ENCODE results near the gene MAN2B1. TPM values are rescaled to one million over a fixed set of nuclear protein-coding genes. Genes with fewer than 3 reads are reported as not detected.
"Not testable (repeated sequence)": the region's sequence is repeated elsewhere in the genome, so short reads cannot be mapped to it uniquely, and the experiment has no call there.

Gene MAN2B1
- total RNA-seq, 1 donor from 2014 or later, result 35.4 TPM

DNA sequence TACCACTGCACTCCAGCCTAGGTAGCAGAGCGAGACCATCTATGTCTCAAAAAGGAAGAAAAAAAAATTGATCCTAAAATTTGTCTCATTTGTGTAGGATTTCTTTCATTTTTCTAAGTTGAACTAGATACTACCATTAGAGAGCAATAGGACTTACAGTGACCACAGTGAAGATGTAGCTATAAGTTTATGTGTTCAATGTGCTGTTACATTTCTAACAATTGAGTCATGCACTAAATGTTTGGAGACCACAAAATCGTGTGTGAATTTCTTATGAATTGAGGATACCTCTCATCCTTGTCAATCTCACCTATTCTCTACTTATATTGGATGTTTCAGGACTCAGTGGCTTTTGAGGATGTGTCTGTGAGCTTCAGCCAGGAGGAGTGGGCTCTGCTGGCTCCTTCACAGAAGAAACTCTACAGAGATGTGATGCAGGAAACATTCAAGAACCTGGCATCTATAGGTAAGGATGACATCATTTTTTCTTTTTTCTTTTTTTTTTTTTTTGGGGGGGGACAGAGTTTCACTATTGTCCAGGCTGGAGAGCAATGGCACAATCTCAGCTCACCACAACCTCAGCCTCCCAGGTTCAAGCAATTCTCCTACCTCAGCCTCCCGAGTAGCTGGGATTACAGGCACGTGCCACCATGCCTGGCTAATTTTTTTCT is 43.0 kb downstream of the MAN2B1 start:
- DNase-seq (ENCODE audit: low read depth in 2 of 2), result no peak

DNA sequence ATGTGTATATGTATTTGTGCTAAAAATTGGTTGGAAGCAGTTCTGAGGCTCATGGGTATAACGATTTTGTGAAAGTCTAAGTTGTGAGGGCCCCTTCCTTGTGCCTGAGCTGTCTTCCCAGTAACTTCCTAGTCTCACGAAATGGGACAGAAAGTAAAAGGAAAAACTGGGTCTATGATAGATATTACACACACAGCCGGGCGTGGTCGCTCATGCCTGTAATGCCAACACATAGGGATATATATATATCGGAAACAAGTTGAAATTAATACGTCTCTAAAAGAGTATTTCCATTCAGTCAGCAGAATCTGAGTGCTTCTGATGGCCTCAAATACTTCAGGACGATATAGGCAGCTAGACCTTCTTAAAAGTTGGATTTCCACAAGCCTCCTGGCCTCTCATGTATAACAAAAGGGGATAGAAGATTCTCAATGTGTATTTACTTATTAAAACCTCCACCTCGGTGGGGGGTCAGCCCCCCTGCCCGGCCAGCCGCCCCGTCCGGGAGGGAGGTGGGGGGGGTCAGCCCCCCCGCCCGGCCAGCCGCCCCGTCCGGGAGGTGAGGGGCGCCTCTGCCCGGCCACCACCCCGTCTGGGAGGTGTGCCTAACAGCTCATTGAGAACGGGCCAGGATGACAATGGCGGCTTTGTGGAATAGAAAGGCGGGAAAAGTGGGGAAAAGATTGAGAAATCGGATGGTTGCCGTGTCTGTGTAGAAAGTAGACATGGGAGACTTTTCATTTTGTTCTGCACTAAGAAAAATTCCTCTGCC is 45.1 kb downstream of the MAN2B1 start:
- not testable (repeated sequence) for DNase-seq (ENCODE audit: low read depth in 2 of 2)

DNA sequence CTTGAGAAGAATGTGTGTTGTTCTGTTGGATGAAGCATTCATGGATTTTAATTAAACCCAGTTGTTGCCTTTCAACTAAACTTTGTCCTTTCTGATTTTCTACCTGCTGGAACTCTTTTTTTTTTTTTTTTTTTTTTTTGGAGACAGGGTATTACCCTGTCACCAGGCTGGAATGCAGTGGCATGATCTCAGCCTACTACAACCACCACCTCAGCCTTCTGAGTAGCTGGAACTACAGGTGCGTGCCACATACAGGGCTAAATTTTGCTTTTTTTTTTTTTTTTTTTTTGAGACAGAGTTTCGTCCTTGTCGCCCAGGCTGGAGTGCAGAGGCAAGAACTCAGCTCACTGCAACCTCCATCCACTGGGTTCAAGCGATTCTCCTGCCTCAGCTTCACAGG is 48.9 kb downstream of the MAN2B1 start:
- DNase-seq (ENCODE audit: low read depth in 2 of 2), result no peak

DNA sequence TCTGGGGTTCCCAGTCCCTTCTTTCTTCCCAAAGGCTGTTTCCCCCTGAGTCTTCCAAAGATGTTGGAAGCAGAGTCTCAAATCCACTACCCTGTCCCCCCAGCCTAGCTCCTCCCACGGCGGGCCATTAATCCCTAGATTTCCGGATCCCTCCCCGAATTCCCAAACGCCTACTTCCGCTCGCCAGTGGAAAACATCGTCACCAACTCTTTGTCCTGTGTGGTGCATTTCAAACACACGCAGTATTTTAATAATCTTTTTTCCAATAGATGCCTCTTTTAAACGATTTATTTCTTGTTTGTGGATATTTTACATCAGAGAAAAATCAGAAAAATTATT is 55.2 kb downstream of the MAN2B1 start:
- DNase-seq (ENCODE audit: low read depth in 2 of 2), result peak; percentile 80 to 82

DNA sequence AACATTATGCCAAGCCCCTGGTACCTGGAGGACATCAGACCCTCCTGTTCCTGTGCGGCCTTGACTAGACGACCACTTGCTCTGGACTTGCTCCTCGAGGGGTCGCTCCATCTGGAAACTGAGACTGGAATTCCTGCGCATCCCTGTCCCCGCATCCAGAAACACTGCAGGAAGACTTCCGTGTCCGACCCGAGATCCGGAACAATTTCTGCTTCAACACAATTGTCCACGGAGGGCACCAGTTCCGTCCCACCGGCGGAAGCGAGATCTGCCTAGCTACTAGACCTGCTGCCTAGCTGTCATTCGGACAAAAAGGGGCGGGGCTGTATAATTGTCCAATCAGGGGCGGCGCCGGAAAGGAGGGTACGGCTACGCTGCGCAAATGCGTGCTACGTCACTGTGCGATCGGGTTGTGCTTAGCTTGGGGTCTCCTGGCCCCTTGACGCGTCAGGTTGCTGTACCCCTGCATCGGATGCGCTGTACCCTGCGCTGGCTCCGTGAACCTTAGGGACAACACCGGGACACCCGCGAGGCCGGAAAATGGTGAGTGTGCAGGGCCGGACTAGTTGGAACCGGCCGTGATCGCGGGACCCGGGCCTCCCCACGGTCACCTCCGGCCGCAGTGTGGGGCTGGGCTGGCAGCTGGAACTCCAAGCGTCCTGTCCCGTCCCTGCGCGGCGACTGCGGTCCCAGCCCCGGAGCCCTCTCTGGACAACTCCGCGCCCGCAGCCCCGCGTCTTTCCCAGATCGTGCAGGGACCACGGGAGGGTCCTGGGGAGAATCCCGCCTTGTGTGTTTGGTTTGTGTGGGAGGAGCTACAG is 55.8 kb downstream of the MAN2B1 start, which contains the start of the genes ZNF490 and ZNF791:
Gene ZNF490, minus strand, starts transcription at position 274 of the 821 bp plus-strand sequence. Its CDS starts 133 bp downstream, at position 141.
Gene ZNF791, plus strand, starts transcription at position 381 of the 821 bp plus-strand sequence. Its CDS starts 160 bp downstream, at position 541.
- peak; percentile 96 to 97 for DNase-seq (ENCODE audit: low read depth in 2 of 2)

DNA sequence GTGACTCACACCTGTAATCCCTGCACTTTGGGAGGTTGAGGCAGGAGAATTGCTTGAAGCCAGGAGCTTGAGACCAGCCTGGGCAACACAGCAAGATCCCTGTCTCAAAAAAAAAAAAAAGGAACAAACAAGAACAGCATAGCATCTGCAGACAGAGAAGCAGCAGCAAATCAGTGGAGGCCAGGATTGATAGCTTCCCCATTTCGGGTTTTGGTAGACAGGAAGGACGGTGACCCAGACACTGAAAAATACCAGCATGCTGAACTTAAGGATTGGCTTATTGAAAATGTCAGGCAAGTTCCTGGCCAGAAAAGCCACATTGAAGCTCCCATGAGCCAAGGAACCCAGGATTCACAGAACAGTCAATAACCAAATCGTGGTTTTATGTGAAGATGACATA is 58.9 kb downstream of the MAN2B1 start:
- DNase-seq (ENCODE audit: low read depth in 2 of 2), result no peak

DNA sequence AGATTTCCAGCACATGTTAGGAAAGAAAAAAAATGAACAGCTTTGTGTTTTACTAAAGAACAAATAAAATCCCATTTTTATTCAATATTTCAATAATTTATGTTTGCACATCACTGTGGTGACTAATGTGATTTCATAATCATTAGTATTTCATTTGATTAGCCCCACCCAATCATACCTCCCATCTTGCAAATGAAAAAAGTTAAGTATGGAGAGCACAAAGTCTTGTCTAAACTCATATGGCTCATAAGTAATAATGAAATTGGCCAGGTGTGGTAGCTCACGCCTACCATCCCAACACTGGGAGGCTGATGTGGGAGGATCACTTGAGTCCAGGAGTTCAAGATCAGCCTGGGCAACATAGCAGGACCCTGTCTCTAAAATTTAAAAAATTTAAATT is 59.7 kb downstream of the MAN2B1 start:
- DNase-seq (ENCODE audit: low read depth in 2 of 2), result no peak

DNA sequence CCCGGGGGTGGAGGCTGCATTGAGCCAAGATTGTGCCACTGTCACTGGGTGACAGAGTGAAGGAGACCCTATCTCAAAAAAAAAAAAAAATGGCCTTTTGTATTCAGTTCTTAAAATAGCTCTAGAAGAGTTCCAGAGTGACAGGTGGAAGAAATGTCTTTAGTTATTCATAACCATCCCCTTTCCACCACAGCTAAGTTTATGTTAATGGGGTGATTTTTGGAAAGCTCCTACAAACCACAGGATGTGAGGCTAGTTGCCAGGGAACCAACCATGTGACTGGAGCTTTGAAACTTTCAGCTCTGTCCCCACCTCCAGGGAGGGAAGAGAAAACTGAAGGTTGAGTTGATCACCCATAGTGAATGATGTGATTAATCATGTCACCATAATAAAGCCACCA is 62.8 kb downstream of the MAN2B1 start:
- no peak for DNase-seq (ENCODE audit: low read depth in 2 of 2)

DNA sequence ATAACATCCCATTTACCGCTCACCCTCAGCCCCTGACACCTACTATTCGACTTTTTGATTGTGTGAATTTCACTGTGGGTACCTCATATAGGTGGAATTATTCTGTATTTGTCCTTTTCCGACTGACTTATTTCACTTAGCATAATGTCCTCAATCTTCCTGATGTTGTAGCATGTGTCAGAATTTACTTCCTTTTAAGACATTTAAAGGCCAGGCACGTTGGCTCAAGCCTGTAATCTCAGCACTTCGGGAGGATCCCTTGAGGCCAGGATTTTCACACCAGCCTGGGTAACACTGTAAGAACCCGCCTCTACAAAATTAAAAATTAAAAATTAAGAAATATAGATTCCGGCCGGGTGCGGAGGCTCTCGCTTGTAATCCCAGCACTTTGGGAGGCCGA is 68.9 kb downstream of the MAN2B1 start:
- DNase-seq (ENCODE audit: low read depth in 2 of 2), result no peak

DNA sequence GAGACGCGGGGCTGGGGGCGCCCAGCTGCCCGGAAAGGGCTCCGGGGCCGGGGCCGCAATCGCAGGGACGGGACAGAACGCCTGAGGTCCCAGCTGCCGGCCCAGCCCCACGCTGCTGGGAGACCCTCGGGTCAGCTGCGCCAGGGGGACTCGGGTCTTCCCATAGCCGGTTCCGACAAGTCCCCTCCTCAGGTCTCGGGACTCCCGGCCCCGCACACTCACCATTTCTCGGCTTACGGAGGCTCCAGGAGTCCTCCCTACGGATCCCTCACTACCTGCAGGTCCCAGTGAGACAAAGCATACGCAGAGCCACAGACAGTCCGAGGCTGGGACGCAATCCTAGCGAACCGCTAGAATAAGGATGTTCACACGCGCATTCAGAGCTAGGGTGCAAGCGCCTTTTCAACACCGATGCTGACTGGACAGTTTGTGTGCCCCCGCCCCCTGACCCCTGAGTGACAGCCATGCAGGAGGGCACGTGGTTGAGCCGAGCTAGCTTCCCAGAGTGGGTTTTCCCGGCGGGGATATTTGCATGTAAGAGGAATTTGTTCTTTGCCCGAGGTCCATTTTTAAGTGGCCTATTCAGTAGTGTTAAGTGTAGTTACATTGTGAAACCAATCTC is 69.5 kb downstream of the MAN2B1 start:
- DNase-seq (ENCODE audit: low read depth in 2 of 2), result no peak

Other genes starting within 250 kb of the MAN2B1 start
- 4.5 and 6.7 TPM in 2 replicates for gene ZNF443, start 225.7 kb downstream of the MAN2B1 start, total RNA-seq
- 3.1 and 3.5 TPM in 2 replicates for gene ZNF709, start 181.9 kb downstream of the MAN2B1 start, total RNA-seq
- gene ZNF564, start 115.3 kb downstream of the MAN2B1 start, total RNA-seq, result 6.5 and 8.6 TPM in 2 replicates
- 6.5 and 6.8 TPM in 2 replicates for gene ZNF490, start 55.9 kb downstream of the MAN2B1 start, total RNA-seq
- 10.4 and 11.2 TPM in 2 replicates for gene ZNF791, start 55.8 kb downstream of the MAN2B1 start, total RNA-seq
- 5.8 and 6.7 TPM in 2 replicates for gene WDR83, start 65 bp upstream of the MAN2B1 start, total RNA-seq
- 46.1 and 53.2 TPM in 2 replicates for gene DHPS, start 15.1 kb upstream of the MAN2B1 start, total RNA-seq
- gene GNG14, start 21.3 kb upstream of the MAN2B1 start, total RNA-seq, result not detected in 2 replicates
- gene FBXW9, start 29.9 kb upstream of the MAN2B1 start, total RNA-seq, result 6.2 and 9.0 TPM in 2 replicates
- gene TNPO2, start 57.2 kb upstream of the MAN2B1 start, total RNA-seq, result 14.2 and 34.3 TPM in 2 replicates
- gene TRIR, start 67.9 kb upstream of the MAN2B1 start, total RNA-seq, result 120 and 166 TPM in 2 replicates
- gene GET3, start 70.8 kb upstream of the MAN2B1 start, total RNA-seq, result 82.2 and 92.3 TPM in 2 replicates
- gene BEST2, start 85.0 kb upstream of the MAN2B1 start, total RNA-seq, result not detected in 2 replicates
- 6.2 and 12.0 TPM in 2 replicates for gene HOOK2, start 108.8 kb upstream of the MAN2B1 start, total RNA-seq
- gene JUNB, start 124.7 kb upstream of the MAN2B1 start, total RNA-seq, result 71.4 and 164 TPM in 2 replicates
- 199 and 256 TPM in 2 replicates for gene PRDX2, start 135.1 kb upstream of the MAN2B1 start, total RNA-seq
- not detected in 2 replicates for gene THSD8, start 135.3 kb upstream of the MAN2B1 start, total RNA-seq
- 15.0 and 16.6 TPM in 2 replicates for gene RNASEH2A, start 139.8 kb upstream of the MAN2B1 start, total RNA-seq
- not detected in 2 replicates for gene RTBDN, start 167.8 kb upstream of the MAN2B1 start, total RNA-seq
- gene MAST1, start 171.8 kb upstream of the MAN2B1 start, total RNA-seq, result 0.26 and 1.1 TPM in 2 replicates
- gene DNASE2, start 214.7 kb upstream of the MAN2B1 start, total RNA-seq, result 19.1 and 33.5 TPM in 2 replicates
- 0.13 and 0.25 TPM in 2 replicates for gene KLF1, start 220.5 kb upstream of the MAN2B1 start, total RNA-seq
- gene GCDH, start 224.4 kb upstream of the MAN2B1 start, total RNA-seq, result 18.9 and 20.4 TPM in 2 replicates

Data from dermis microvascular lymphatic vessel endothelial cell (primary cell).